Stomach (tissue), 9 donors: ENCODE results near the gene SECTM1. TPM values are rescaled to one million over a fixed set of nuclear protein-coding genes. Genes with fewer than 3 reads are reported as not detected.

Source experiments
- DNase-seq, 2 donors: peaks; one replicate each; pipeline versions ENCODE4 v3.0.0 to v3.0.0-alpha.2; 2013 to 2019
- H3K27ac ChIP-seq, 5 donors: fragments of 200-600 bp in 4 of 5; sonication (generic) in 4 of 5; one replicate each; pipeline ENCODE4 v1.5.1; 2013 to 2019; ENCODE audit warnings: mild to moderate bottlenecking in 1 of 5, moderate library complexity in 1 of 5
- H3K27me3 ChIP-seq, 3 donors: fragments of 200-600 bp; sonication (generic); one replicate each; pipeline ENCODE4 v1.5.1; 2017 to 2019; ENCODE audit warnings: mixed run types in 1 of 3
- H3K36me3 ChIP-seq, 4 donors: fragments of 200-600 bp; sonication (generic); 1 replicate in 3 of 4; 2 replicates in 1 of 4; pipeline ENCODE4 v1.5.1; 2016 to 2019
- H3K4me1 ChIP-seq, 4 donors: fragments of 200-600 bp; sonication (generic); one replicate each; pipeline ENCODE4 v1.5.1; 2016 to 2019
- H3K4me3 ChIP-seq, 4 donors: fragments of 200-600 bp; sonication (generic) in 3 of 4; one replicate each; pipeline ENCODE4 v1.5.1; 2016 to 2019; ENCODE audit warnings: mild to moderate bottlenecking in 1 of 4
- H3K9me3 ChIP-seq, 4 donors: fragments of 200-600 bp; sonication (generic); one replicate each; pipeline ENCODE4 v1.5.1; 2016 to 2019
- EP300 ChIP-seq: sonication (generic); formaldehyde crosslinking; IDR thresholded peaks from one replicate; pipeline ENCODE4 v1.6.1; 2017; ENCODE audit warnings: antibody characterized with exemption
- POLR2A ChIP-seq, 4 donors: fragments of 450-650 bp; IDR thresholded peaks; one replicate each; pipeline ENCODE4 v1.6.1; 2016; ENCODE audit warnings: antibody characterized with exemption in 4 of 4, control low read depth in 2 of 4, mild to moderate bottlenecking in 1 of 4, moderate library complexity in 1 of 4
- POLR2AphosphoS5 ChIP-seq, 3 donors: sonication (generic); formaldehyde crosslinking; IDR thresholded peaks; one replicate each; pipeline ENCODE4 v1.6.1; 2016; ENCODE audit warnings: antibody characterized with exemption in 3 of 3
- WGBS, 5 donors: extraction: QIAGEN DNeasy Blood & Tissue Kit in 3 of 5; methylation state at CpG; one replicate each; pipeline versions ENCODE4 v1.1.5 to v1.1.7; 2013 to 2018; 5-methylcytosine and 5-hydroxymethylcytosine counted together
- intact Hi-C: fragments of 100-400 bp; cut with DNase I; formaldehyde crosslinking; loops from one replicate; pipeline ENCODE4 v1.15.1; 2023; ENCODE audit warnings: low total_unique reads
- polyA plus RNA-seq, 3 donors: library from polyadenylated mRNA; stranded (reverse); fragments of 200-250 nt; gene quantifications; one replicate each; pipeline ENCODE4 v1.2.3, GENCODE V29; 2013
- total RNA-seq, 5 donors: library from RNA; depleted of rRNA; stranded (reverse); fragments of >200 nt; gene quantifications; one replicate each; pipeline versions ENCODE4 v1.1.0 to v1.2.3, GENCODE V29; 2014 to 2016
- TF ChIP-seq, protein P1 (sequence below), 7 experiments: fragments of 450-650 bp in 4 of 7; fragments of 200-600 bp in 3 of 7; sonication (generic) in 3 of 7; IDR thresholded peaks; one replicate each; pipeline ENCODE4 v1.5.1; 2016 to 2019; ENCODE audit warnings: antibody characterized with exemption in 7 of 7, control low read depth in 2 of 7, mild to moderate bottlenecking in 1 of 7
- donor health status: healthy with polysubstance abuse.
- donor health status: Bipolar disorder and iron deficiency.
- donor health status: healthy.

SECTM1 gene
- total and polyA plus RNA-seq, 8 donors = 1.8 to 48.8 (median 9.8) TPM

DNA sequence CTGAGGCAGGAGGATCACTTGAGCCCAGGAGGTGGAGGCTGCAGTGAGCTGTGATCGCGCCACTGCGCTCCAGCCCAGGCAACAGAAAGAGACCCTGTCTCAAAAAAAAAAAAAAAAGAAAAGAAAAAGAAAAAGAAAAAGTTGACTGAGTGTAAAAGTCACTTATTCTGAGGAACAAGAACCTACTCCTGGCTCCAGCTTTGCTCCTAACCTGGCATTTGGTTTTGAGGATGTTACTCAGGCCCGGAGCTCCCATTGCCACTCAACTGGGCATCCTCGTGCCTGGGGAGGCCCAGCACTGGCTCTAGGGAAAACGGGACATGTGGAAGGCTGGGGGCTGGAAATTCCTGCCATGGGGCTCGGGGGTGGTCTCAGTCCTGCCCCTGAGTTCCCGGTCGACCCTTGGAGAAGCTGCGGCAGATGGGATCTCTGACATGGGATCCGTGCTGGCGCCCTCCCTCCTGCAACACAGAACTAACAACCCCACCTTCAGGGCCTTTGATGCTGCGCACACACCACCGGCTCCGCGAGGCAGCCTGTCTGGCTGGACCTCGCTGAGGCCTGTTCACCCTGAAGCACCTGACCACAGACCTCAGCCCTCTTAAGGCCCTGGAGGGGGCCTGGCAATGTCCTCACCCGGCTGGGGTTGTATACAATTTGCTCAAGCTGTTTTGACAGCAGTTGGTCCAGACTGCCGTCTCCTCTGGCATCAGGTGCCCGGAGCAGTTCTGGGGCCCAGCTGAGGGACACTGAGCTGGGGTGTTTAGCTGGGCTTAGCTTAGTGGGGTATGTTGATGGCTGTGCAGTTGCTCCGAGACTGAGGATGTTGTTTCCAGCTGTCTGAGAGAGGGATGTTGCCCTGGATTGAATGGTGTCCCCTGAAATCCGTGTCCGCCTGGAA lies 28.5 kb downstream of the SECTM1 start:
- peaks cover 0 to 39% (median 2%) of the 10 kb centered on the region in 3 donors for H3K27me3 ChIP-seq
- intact Hi-C loops = no loop called here
- TF ChIP-seq, protein P1, sequence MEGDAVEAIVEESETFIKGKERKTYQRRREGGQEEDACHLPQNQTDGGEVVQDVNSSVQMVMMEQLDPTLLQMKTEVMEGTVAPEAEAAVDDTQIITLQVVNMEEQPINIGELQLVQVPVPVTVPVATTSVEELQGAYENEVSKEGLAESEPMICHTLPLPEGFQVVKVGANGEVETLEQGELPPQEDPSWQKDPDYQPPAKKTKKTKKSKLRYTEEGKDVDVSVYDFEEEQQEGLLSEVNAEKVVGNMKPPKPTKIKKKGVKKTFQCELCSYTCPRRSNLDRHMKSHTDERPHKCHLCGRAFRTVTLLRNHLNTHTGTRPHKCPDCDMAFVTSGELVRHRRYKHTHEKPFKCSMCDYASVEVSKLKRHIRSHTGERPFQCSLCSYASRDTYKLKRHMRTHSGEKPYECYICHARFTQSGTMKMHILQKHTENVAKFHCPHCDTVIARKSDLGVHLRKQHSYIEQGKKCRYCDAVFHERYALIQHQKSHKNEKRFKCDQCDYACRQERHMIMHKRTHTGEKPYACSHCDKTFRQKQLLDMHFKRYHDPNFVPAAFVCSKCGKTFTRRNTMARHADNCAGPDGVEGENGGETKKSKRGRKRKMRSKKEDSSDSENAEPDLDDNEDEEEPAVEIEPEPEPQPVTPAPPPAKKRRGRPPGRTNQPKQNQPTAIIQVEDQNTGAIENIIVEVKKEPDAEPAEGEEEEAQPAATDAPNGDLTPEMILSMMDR (IDR thresholded peaks at IDR 0.05) = no peak
- TF ChIP-seq EP300 (no peak), POLR2AphosphoS5 (IDR thresholded peaks at IDR 0.05) (no peak), POLR2A (IDR thresholded peaks at IDR 0.05) (no peak)
- H3K9me3 ChIP-seq = no peaks in the 10 kb centered on the region
- DNase-seq = no peak
- peaks cover 0 to 24% (median 12%) of the 10 kb centered on the region in 4 donors for H3K4me1 ChIP-seq
- WGBS, 5 donors = 81 to 91% (median 88%) methylated on average over 22 to 23 of the region's 23 CpGs
- peak overlapping the region in 2 of 5 donors; percentile 9 to 29 for H3K27ac ChIP-seq
- H3K4me3 ChIP-seq = no peak overlapping the region
- H3K36me3 ChIP-seq = no peaks in the 10 kb centered on the region

GRCh38 chr17:82303944-82304808 lies 29.4 kb downstream of the SECTM1 start:
- peak overlapping the region in 1 of 5 donors; percentile 35 for H3K27ac ChIP-seq
- H3K4me1 ChIP-seq = peaks cover 1 to 33% (median 16%) of the 10 kb centered on the region in 4 donors
- intact Hi-C loops = no loop called here
- 66 to 83% (median 68%) methylated on average over 18 to 26 of the region's 26 CpGs for WGBS, 5 donors
- TF ChIP-seq POLR2A (IDR thresholded peaks at IDR 0.05) (no peak), EP300 (no peak), POLR2AphosphoS5 (IDR thresholded peaks at IDR 0.05) (no peak)
- TF ChIP-seq, protein P1 (IDR thresholded peaks at IDR 0.05) = no peak
- no peak for DNase-seq
- peaks cover 0 to 30% (median 0%) of the 10 kb centered on the region in 3 donors for H3K27me3 ChIP-seq
- H3K4me3 ChIP-seq = no peak overlapping the region
- no peaks in the 10 kb centered on the region for H3K36me3 ChIP-seq
- no peaks in the 10 kb centered on the region for H3K9me3 ChIP-seq

DNA sequence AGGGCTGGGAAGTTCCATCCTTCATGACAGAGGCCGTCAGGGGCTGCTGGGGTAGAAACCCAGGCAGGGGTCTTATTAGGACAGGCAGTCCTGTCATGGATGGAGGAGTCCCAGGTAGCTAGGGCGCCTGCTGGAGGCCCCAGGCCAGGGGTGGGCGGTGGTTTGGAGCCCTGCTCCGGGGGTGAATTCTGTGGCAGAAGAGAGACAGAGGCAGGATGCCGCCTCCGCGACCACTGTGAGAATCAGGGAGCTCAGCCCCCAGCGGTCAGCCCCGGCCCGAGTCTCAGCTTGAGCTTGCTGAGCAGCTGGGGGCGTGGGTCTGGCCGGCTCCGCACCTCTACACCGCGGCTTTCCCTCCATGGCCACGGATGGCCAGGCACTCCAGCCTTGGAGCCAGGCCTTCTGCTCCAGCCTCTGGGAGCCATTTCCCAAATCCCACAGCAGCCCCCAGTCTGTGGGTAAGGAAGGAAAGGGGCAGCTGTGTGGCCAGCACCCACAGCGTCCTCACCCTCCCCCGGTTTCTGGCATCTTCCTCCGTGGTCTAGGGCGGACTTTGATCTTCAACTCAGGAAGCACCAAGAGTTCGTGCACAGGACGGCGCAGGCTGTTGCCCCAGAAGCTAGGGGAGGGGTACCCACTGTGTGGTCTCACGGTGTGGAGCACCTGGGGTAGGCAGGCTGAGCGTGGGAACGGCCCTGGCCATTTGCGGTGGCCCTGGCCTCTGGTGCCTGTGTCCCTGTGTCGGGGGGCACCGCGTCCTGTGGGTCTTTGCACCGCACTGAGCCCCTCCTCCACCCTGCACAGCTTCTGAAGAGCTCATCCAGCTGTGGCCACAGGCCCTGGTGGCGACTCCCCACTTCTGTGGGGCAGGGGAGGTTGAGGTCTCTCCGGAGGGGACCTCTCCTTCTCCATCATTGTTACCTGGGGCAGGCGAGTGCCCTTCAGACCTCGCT lies 30.3 kb downstream of the SECTM1 start:
- no peak for DNase-seq
- TF ChIP-seq POLR2AphosphoS5 (IDR thresholded peaks at IDR 0.05) (no peak), POLR2A (IDR thresholded peaks at IDR 0.05) (no peak), EP300 (no peak)
- TF ChIP-seq, protein P1 (IDR thresholded peaks at IDR 0.05) = no peak
- no peaks in the 10 kb centered on the region for H3K36me3 ChIP-seq
- no peaks in the 10 kb centered on the region for H3K9me3 ChIP-seq
- intact Hi-C loops = no loop called here
- no peak overlapping the region for H3K4me3 ChIP-seq
- 49 to 82% (median 74%) methylated on average over 15 to 35 of the region's 35 CpGs for WGBS, 5 donors
- peaks cover 10 to 42% (median 25%) of the 10 kb centered on the region in 4 donors for H3K4me1 ChIP-seq
- peaks cover 0 to 23% (median 0%) of the 10 kb centered on the region in 3 donors for H3K27me3 ChIP-seq
- peak overlapping the region in 2 of 5 donors; percentile 35 to 45 for H3K27ac ChIP-seq
